MM.1S (cell line): ENCODE results near the gene GPR17.

ENCODE experiments used
- DNase-seq: peaks from one replicate; pipeline ENCODE4 v3.0.0-alpha.2; 2015
- H2AFZ ChIP-seq: fragments of 300-600 bp; sonication (generic); 2 replicates; pipeline ENCODE4 v1.6.0; 2016; ENCODE audit warnings: antibody characterized with exemption, low read length
- H3F3A ChIP-seq: fragments of 300-600 bp; sonication (generic); 2 replicates; pipeline ENCODE4 v1.6.1; 2016; ENCODE audit warnings: mild to moderate bottlenecking, antibody characterized with exemption, low read length, moderate library complexity, mixed read lengths; ENCODE audit not compliant: insufficient read depth
- H3K27ac ChIP-seq: fragments of 300-600 bp; sonication (generic); 2 replicates; pipeline ENCODE4 v1.5.1; 2016; ENCODE audit warnings: mild to moderate bottlenecking, low read length
- H3K27me3 ChIP-seq: fragments of 300-600 bp; sonication (generic); replicated peaks from 2 replicates; pipeline ENCODE4 v1.6.0; 2016; ENCODE audit warnings: low read length; ENCODE audit not compliant: insufficient read depth
- H3K36me3 ChIP-seq: fragments of 300-600 bp; sonication (generic); replicated peaks from 2 replicates; pipeline ENCODE4 v1.6.1; 2016; ENCODE audit warnings: mild to moderate bottlenecking, low read length, mixed read lengths; ENCODE audit not compliant: insufficient read depth
- H3K4me1 ChIP-seq: fragments of 300-600 bp; sonication (generic); 2 replicates; pipeline ENCODE4 v1.6.1; 2016; ENCODE audit warnings: low read length, mixed read lengths
- H3K4me2 ChIP-seq: fragments of 300-600 bp; sonication (generic); 2 replicates; pipeline ENCODE4 v1.6.0; 2016; ENCODE audit warnings: low read depth, low read length
- H3K4me3 ChIP-seq: fragments of 300-600 bp; sonication (generic); 2 replicates; pipeline ENCODE4 v1.5.1; 2016; ENCODE audit warnings: low read length, mixed read lengths
- H3K79me2 ChIP-seq: fragments of 300-600 bp; sonication (generic); 2 replicates; pipeline ENCODE4 v1.6.1; 2016; ENCODE audit warnings: mixed run types, low read length, mixed read lengths
- H3K9ac ChIP-seq: fragments of 300-600 bp; sonication (generic); 2 replicates; pipeline ENCODE4 v1.6.1; 2016; ENCODE audit warnings: low read length, mixed read lengths
- H3K9me2 ChIP-seq: fragments of 300-600 bp; sonication (generic); replicated peaks from 2 replicates; pipeline ENCODE4 v1.6.1; 2016; ENCODE audit warnings: mild to moderate bottlenecking, low read length, mixed read lengths; ENCODE audit not compliant: insufficient read depth
- H3K9me3 ChIP-seq: fragments of 300-600 bp; sonication (generic); replicated peaks from 2 replicates; pipeline ENCODE4 v1.6.1; 2016; ENCODE audit warnings: mild to moderate bottlenecking, low read length, mixed read lengths; ENCODE audit not compliant: insufficient read depth
- H4K20me1 ChIP-seq: fragments of 300-600 bp; sonication (generic); 2 replicates; pipeline ENCODE4 v1.6.1; 2016; ENCODE audit warnings: mild to moderate bottlenecking, low read length, moderate library complexity, mixed read lengths; ENCODE audit not compliant: insufficient read depth
- CTCF ChIP-seq: fragments of 300-600 bp; sonication (generic); IDR thresholded peaks from 2 replicates; pipeline ENCODE4 v1.5.1; 2016; ENCODE audit warnings: antibody characterized with exemption, low read length, mixed read lengths
- EZH2 ChIP-seq: fragments of 300-600 bp; sonication (generic); optimal IDR thresholded peaks from 2 replicates; pipeline ENCODE3; 2017; ENCODE audit warnings: low read depth, mild to moderate bottlenecking, antibody characterized with exemption, low read length, mixed read lengths
- EZH2phosphoT487 ChIP-seq: fragments of 300-600 bp; sonication (generic); IDR thresholded peaks from 2 replicates; pipeline ENCODE4 v1.6.1; 2018; ENCODE audit warnings: antibody characterized with exemption, low read length

Gene GPR17

GRCh38 chr2:127608061-127609030 is 37.6 kb upstream of the GPR17 start:
- Histone ChIP-seq H3K36me3 (no peaks in the 10 kb centered on the region), H4K20me1 (no peaks in the 10 kb centered on the region), H3K9me2 (no peaks in the 10 kb centered on the region), H3K27ac (no peak overlapping the region), H3K79me2 (no peaks in the 10 kb centered on the region), H3K9ac (no peak overlapping the region), H3K4me1 (no peaks in the 10 kb centered on the region), H3K9me3 (no peaks in the 10 kb centered on the region), H3K27me3 (peaks cover 19% of the 10 kb centered on the region), H2AFZ (no peak overlapping the region), H3F3A (no peaks in the 10 kb centered on the region), H3K4me2 (no peak overlapping the region), H3K4me3 (no peak overlapping the region)
- TF ChIP-seq EZH2 = no peak
- TF ChIP-seq CTCF = no peak
- TF ChIP-seq EZH2phosphoT487 = no peak
- no peak for DNase-seq

GRCh38 chr2:127609031-127609751 is 36.8 kb upstream of the GPR17 start:
- Histone ChIP-seq H3K4me2 (no peak overlapping the region), H2AFZ (no peak overlapping the region), H3K9me2 (no peaks in the 10 kb centered on the region), H3F3A (no peaks in the 10 kb centered on the region), H3K79me2 (no peaks in the 10 kb centered on the region), H3K9me3 (no peaks in the 10 kb centered on the region), H3K9ac (no peak overlapping the region), H3K4me1 (no peaks in the 10 kb centered on the region), H3K27ac (no peak overlapping the region), H3K27me3 (peaks cover 25% of the 10 kb centered on the region), H3K36me3 (no peaks in the 10 kb centered on the region), H4K20me1 (no peaks in the 10 kb centered on the region), H3K4me3 (no peak overlapping the region)
- DNase-seq = no peak
- no peak for TF ChIP-seq EZH2phosphoT487
- TF ChIP-seq EZH2 = no peak
- TF ChIP-seq CTCF = no peak

GRCh38 chr2:127609818-127610217 is 36.1 kb upstream of the GPR17 start:
- Histone ChIP-seq H3K9ac (no peak overlapping the region), H3K9me2 (no peaks in the 10 kb centered on the region), H3K36me3 (no peaks in the 10 kb centered on the region), H4K20me1 (no peaks in the 10 kb centered on the region), H3K79me2 (no peaks in the 10 kb centered on the region), H3K4me2 (no peak overlapping the region), H3K27me3 (peaks cover 25% of the 10 kb centered on the region), H3F3A (no peaks in the 10 kb centered on the region), H2AFZ (no peak overlapping the region), H3K9me3 (no peaks in the 10 kb centered on the region), H3K4me3 (no peak overlapping the region), H3K4me1 (no peaks in the 10 kb centered on the region), H3K27ac (no peak overlapping the region)
- DNase-seq = no peak
- TF ChIP-seq EZH2phosphoT487 (no peak), EZH2 (no peak), CTCF (no peak)
